Measurements from ENCODE around the gene FOXP4. TPM values are rescaled to one million over a fixed set of nuclear protein-coding genes. Genes with fewer than 3 reads are reported as not detected.

FOXP4 gene
- total RNA-seq, 4 donors from 2014 or later = 12.6 to 42.4 (median 23.7) TPM

GRCh38 chr6:41564448-41565142 lies 18.4 kb downstream of the FOXP4 start:
- 98% methylated on average over 5 of the region's 5 CpGs for WGBS, 2 donors

GRCh38 chr6:41565701-41566100 lies 19.5 kb downstream of the FOXP4 start:
- TF ChIP-seq CTCF (IDR thresholded peaks at IDR 0.05) = no peak
- peaks cover 46 to 83% of the 10 kb centered on the region in 2 donors for H3K4me1 ChIP-seq
- no peaks in the 10 kb centered on the region for H3K9me3 ChIP-seq
- intact Hi-C loops (cut with DNase I) = no loop called here
- H3K4me3 ChIP-seq (replicated peaks in 1 of 3) = no peak overlapping the region
- WGBS, 2 donors = 94% methylated on average over 13 of the region's 13 CpGs; no CpG with 5 or more reads in 1 of the 2 donors
- DNase-seq = no peak
- no peaks in the 10 kb centered on the region for H3K27me3 ChIP-seq
- peak overlapping the region in 2 of 3 donors; percentile 51 to 86 for H3K27ac ChIP-seq
- peaks cover 7 to 18% of the 10 kb centered on the region in 2 donors for H3K36me3 ChIP-seq

More at GRCh38 chr6:41564448-41565142, 18.4 kb downstream of the FOXP4 start:
- intact Hi-C loops (cut with DNase I) = no loop called here
- H3K9me3 ChIP-seq = no peaks in the 10 kb centered on the region
- DNase-seq = no peak
- peaks cover 7 to 18% of the 10 kb centered on the region in 2 donors for H3K36me3 ChIP-seq
- H3K4me3 ChIP-seq (replicated peaks in 1 of 3) = no peak overlapping the region
- no peaks in the 10 kb centered on the region for H3K27me3 ChIP-seq
- H3K4me1 ChIP-seq = peaks cover 46 to 81% of the 10 kb centered on the region in 2 donors
- no peak for TF ChIP-seq CTCF (IDR thresholded peaks at IDR 0.05)
- peak overlapping the region in 2 of 3 donors; percentile 15 to 51 for H3K27ac ChIP-seq

- Histone ChIP-seq H3K36me3 (peaks cover 7 to 18% of the 10 kb centered on the region in 2 donors), H3K9me3 (no peaks in the 10 kb centered on the region), H3K4me1 (peaks cover 55 to 83% of the 10 kb centered on the region in 2 donors), H3K4me3 (replicated peaks in 1 of 3) (no peak overlapping the region), H3K27ac (peak overlapping the region; percentile 86 to 88 (median 86)), H3K27me3 (no peaks in the 10 kb centered on the region)
- TF ChIP-seq CTCF (IDR thresholded peaks at IDR 0.05) (no peak), POLR2A (IDR thresholded peaks at IDR 0.05) (no peak)
- intact Hi-C loops (cut with DNase I) = no loop called here
- WGBS, 2 donors = 89 to 100% methylated on average over 1 of the region's 1 CpG
- DNase-seq = no peak
Observed at GRCh38 chr6:41566961-41567360, 20.8 kb downstream of the FOXP4 start.

GRCh38 chr6:41567684-41568083 lies 21.5 kb downstream of the FOXP4 start:
- intact Hi-C loops (cut with DNase I) = no loop called here

More at GRCh38 chr6:41567684-41568083, 21.5 kb downstream of the FOXP4 start:
- no peak for TF ChIP-seq CTCF (IDR thresholded peaks at IDR 0.05)
- H3K9me3 ChIP-seq = no peaks in the 10 kb centered on the region
- H3K27ac ChIP-seq = peak overlapping the region; percentile 86 to 88 (median 86)
- H3K36me3 ChIP-seq = peaks cover 7 to 18% of the 10 kb centered on the region in 2 donors
- WGBS, 2 donors = 83 to 86% methylated on average over 1 of the region's 1 CpG
- peaks cover 62 to 83% of the 10 kb centered on the region in 2 donors for H3K4me1 ChIP-seq
- no peak for DNase-seq
- H3K4me3 ChIP-seq (replicated peaks in 1 of 3) = no peak overlapping the region
- no peaks in the 10 kb centered on the region for H3K27me3 ChIP-seq

Data from thyroid gland (tissue), 4 donors.